GM23338 (cell line): ENCODE data around the gene STN1.

Source experiments
- ETS1 ChIP-seq: IDR thresholded peaks from 2 replicates; pipeline ENCODE4 v1.6.1; 2016; ENCODE audit warnings: antibody characterized with exemption
- EZH2phosphoT487 ChIP-seq: fragments of 200-600 bp; sonication (generic); IDR thresholded peaks from one replicate; pipeline ENCODE4 v1.8.1; 2018; ENCODE audit warnings: antibody characterized with exemption; ENCODE audit not compliant: unreplicated experiment
- TF ChIP-seq, protein P1 (sequence below): IDR thresholded peaks from one replicate; pipeline ENCODE4 v1.6.1; 2018; ENCODE audit warnings: antibody characterized with exemption; ENCODE audit not compliant: unreplicated experiment
- TF ChIP-seq, protein P2 (sequence below), 2 experiments: fragments of 200-600 bp in 1 of 2; sonication (generic) in 1 of 2; conservative IDR thresholded peaks; 2 replicates each; pipeline versions ENCODE4 v1.5.1 to v1.6.1; 2016 to 2017; ENCODE audit warnings: antibody characterized with exemption in 2 of 2, low read depth in 2 of 2, mild to moderate bottlenecking in 2 of 2, moderate library complexity in 1 of 2

DNA sequence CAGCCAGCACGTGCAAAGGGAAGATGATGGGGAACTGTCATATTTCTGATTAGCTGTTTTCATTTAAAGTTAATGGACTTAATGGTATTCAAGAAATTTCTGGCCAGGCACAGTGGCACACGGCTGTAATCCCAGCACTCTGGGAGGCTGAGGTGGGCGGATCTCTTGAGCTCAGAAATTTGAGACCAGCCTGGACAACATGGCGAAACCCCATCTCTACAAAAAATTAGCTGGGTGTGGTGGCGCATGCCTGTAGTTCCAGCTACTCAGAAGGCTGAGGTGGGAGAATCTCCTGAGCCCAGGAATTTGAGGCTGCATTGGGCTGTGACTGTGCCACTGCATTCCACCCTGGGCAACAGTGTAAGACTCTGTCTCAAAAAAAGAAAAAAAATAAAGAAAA is 18.7 kb downstream of the STN1 start:
- TF ChIP-seq, protein P1, sequence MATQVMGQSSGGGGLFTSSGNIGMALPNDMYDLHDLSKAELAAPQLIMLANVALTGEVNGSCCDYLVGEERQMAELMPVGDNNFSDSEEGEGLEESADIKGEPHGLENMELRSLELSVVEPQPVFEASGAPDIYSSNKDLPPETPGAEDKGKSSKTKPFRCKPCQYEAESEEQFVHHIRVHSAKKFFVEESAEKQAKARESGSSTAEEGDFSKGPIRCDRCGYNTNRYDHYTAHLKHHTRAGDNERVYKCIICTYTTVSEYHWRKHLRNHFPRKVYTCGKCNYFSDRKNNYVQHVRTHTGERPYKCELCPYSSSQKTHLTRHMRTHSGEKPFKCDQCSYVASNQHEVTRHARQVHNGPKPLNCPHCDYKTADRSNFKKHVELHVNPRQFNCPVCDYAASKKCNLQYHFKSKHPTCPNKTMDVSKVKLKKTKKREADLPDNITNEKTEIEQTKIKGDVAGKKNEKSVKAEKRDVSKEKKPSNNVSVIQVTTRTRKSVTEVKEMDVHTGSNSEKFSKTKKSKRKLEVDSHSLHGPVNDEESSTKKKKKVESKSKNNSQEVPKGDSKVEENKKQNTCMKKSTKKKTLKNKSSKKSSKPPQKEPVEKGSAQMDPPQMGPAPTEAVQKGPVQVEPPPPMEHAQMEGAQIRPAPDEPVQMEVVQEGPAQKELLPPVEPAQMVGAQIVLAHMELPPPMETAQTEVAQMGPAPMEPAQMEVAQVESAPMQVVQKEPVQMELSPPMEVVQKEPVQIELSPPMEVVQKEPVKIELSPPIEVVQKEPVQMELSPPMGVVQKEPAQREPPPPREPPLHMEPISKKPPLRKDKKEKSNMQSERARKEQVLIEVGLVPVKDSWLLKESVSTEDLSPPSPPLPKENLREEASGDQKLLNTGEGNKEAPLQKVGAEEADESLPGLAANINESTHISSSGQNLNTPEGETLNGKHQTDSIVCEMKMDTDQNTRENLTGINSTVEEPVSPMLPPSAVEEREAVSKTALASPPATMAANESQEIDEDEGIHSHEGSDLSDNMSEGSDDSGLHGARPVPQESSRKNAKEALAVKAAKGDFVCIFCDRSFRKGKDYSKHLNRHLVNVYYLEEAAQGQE: no peak
- TF ChIP-seq, protein P2, sequence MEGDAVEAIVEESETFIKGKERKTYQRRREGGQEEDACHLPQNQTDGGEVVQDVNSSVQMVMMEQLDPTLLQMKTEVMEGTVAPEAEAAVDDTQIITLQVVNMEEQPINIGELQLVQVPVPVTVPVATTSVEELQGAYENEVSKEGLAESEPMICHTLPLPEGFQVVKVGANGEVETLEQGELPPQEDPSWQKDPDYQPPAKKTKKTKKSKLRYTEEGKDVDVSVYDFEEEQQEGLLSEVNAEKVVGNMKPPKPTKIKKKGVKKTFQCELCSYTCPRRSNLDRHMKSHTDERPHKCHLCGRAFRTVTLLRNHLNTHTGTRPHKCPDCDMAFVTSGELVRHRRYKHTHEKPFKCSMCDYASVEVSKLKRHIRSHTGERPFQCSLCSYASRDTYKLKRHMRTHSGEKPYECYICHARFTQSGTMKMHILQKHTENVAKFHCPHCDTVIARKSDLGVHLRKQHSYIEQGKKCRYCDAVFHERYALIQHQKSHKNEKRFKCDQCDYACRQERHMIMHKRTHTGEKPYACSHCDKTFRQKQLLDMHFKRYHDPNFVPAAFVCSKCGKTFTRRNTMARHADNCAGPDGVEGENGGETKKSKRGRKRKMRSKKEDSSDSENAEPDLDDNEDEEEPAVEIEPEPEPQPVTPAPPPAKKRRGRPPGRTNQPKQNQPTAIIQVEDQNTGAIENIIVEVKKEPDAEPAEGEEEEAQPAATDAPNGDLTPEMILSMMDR (conservative IDR thresholded peaks at IDR 0.05; ENCODE audit: low read depth in 2 of 2): no peak
- TF ChIP-seq EZH2phosphoT487 (no peak), ETS1 (no peak)
